Stimulated activated CD4-positive, alpha-beta T cell treated with anti-CD3 and anti-CD28 coated beads, Interleukin-1b, Interleukin-23, amount 100 ng/mL, for 1 hour (primary cell): ENCODE results near the gene MRM2.

Source experiments
- DNase-seq, 2 donors: peaks; one replicate each; pipeline ENCODE4 v3.0.0-alpha.2; 2020; ENCODE audit warnings: low read depth in 2 of 2

The MRM2 gene

DNA sequence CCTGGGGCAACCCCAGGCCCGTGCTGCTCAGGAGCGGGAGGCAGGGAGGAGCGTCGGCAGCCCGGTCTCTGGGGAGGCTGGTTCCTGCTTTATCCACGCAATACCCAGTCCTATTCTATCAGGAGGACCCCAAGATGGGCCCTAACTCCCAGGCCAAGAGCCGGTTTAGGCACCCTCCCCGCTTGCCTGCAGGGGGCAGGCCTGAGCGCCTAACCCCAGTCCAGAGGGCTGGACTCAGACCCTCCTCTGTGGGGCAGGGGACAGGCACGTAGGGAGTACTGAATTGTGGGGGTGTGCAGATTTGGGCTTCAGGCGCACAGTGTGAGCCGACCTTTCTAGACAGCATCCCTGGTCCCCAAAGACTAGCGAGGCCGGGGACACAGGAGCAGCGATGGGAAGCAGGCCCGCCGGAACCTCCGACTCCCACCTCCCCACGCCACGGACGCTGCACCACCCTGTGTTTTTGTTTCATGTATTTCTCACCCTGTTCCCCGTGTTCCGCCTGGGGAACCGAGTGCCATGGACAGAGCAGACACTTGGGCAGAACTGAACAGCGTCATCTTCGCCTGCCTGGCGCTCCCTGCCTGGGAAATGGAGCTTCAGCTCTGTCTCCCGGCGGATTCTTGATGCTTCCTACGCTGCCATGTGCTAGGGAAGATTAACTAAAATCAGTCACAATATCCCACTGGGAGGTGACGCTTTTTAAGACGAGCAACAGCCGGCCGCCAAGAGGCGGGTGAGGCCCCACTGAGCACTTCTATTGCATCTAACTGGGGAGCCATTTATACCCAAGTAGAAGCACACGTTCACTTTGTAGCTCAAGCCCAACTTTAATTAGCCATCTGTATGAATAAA lies 5.4 kb upstream of the MRM2 start:
- DNase-seq = no peak

DNA sequence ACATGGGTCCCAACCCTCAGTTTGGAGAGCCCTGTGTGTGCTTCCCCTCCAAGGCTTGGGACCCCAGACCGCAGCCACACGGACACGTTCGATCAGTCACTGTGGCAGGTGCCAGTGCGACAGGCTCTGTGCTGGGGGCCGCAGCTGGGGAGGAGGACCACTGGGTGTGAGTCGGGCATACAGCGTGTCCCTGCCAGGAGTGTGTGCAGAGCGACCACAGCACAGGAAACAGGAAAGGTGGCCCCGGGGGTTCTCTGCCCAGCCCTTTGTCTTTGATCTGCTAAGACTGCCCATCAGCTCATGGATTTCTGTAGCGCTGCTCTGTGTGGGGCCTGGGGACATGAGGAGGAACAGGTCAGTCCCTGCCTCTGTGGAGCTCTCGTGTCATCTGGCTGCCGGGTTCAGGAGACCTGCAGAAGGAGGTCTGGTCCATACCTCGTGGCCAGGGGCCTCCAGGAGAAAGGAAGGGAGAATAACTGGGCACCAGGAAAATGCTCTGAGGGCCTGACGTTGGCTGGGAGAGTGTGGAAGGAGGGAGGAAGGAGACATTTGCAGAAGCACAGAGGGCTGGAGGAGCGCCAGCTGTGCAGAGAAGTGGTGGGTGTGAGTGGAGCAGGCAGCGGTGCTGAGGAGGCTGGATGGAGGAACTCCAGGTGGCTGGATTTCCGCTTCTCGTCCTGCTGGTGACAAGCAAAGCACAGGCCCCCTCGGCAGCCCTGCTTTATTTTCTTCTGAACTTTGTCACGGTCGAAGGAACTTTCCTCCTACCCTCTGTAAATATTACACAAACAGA lies 4.1 kb upstream of the MRM2 start:
- no peak for DNase-seq

DNA sequence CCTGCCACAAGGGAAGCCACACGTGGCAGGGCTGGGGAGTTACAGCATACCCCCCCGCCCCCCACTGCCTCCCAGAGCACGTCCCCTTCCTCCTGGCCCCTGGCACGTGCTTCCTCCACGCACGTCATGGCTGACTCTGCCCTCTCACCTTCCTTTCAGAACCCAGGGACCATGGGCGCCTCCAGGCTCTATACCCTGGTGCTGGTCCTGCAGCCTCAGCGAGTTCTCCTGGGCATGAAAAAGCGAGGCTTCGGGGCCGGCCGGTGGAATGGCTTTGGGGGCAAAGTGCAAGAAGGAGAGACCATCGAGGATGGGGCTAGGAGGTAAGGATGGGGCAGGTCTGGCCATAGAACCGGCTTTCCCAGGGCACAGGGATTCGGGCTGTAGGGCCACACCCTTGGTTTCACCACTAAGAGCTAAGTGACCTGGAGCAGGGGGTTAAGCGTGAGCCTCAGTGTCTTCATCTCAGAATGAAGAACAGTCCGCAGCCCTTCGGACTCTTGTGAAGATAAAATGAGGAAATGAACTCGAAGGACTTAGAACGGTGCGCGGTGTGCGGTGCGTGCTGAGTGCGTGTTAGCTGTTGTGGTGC lies 2.5 kb upstream of the MRM2 start:
- no peak for DNase-seq

DNA sequence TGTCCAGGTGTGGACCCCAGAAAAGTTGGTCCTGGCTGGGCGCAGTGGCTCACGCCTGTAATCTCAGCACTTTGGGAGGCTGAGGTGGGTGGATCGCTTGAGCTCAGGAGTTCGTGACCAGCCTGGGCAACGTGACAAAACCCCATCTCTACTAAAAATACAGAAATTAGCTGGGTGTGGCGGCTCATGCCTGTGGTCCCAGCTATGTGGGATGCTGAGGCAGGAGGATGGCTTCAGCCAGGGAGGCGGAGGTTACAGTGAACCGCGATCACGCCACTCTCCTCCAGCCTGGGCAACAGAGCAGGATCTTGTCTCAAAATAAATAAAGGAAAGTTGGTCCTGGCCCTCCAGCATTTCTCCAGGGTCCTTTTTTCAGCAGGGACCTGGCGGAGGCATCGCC lies 1.5 kb upstream of the MRM2 start:
- DNase-seq = no peak

DNA sequence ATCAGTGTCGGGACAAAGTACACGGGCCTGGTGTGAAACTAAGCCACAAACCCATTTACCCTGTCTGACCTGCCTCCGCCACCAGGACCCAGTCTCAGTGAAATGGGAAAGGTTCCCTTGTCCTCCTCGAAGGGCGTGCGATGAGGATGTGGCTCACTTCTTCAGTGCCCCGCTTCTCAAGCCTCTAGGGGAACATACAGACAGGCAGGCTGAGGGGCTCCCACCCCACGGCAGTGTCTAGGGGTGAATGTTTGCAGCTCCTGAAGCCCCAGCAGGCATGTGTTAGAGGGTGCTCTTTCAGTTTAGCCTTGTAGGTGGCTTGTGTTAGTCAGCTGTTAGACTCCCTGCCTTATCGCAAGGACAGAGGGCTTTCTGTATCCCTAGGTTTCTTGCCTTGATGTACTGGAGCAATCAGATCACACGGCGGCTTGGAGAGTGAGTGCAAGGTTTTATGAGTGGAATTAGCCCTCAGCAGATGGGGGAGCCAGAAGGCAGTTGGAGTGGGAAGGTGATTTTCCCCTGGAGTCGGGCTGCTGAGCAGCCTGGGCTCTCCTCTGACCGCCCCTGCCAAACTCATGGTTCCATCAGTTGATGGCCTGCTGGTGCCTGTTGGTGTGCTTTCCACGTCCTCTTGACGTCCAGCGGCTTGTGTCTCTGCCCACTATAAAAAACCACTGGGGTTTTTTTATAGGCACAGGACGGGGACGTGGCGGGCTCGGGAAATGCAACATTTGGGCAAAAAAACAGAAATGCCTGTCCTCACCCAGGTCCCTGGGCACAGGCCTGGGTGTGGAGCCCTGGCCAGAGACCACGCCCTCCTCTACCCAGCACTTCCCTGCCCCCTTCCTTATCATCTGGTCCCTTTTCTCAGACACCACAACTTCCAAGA lies 780 bp upstream of the MRM2 start:
- no peak for DNase-seq

DNA sequence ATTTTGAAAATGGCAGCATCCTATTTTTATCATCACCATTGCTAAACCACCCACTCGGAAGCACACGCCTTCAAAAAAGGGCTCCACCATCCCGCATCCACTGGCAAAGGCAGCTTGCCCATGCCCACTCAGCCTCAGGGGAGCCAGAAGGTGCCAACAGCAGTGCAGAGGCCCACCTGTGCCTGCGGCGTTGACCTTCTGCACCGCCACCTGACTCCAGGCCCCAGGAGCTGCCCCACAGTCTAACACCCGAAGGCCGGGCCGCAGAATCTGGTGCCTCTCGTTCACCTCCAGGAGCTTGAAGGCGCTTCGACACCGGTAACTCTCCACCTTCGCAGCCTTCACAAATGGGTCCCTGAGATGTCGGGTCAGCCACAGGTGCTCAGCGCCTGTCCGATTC lies 2.8 kb downstream of the MRM2 start:
- DNase-seq = no peak

DNA sequence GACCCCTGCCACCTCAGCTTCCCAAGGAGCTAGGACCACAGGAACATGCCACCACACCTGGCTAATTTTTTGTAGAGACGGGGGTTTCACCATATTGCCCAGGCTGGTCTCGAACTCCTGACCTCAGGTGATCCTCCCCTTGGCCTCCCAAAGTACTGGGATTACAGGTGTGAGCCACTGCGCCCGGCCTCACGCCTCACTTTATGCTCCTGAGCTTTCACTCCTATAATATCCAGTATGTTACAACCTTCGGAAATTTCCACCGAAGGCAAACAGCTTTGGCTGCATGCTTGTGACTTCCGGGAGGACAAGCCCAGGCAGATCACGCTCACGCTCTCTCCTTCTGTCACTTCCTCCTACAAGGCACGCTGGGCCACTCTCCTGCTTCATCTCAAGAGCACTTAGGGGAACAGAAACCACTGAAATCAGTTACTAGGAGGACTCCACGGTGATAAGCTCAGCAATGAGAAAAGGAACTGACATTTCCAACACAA lies 4.8 kb downstream of the MRM2 start:
- no peak for DNase-seq

DNA sequence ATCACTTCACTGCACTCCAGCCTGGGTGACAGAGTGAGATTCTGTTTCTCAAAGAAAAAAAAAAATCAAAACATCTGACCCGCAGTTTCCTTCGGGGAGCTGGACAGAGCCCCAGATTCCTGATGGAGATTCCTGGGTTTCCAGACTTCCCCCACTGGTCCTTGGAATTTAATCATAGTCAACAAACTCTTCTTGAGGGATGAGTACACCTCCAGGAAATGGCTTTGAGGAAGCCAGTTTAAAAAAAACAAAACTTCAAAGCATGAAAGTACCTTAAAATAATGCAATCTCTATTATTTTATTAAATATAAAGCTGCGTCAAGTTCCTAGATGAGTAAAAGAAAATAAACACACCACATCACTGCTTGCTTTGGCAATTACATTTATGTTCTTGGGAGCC lies 8.1 kb downstream of the MRM2 start:
- no peak for DNase-seq

DNA sequence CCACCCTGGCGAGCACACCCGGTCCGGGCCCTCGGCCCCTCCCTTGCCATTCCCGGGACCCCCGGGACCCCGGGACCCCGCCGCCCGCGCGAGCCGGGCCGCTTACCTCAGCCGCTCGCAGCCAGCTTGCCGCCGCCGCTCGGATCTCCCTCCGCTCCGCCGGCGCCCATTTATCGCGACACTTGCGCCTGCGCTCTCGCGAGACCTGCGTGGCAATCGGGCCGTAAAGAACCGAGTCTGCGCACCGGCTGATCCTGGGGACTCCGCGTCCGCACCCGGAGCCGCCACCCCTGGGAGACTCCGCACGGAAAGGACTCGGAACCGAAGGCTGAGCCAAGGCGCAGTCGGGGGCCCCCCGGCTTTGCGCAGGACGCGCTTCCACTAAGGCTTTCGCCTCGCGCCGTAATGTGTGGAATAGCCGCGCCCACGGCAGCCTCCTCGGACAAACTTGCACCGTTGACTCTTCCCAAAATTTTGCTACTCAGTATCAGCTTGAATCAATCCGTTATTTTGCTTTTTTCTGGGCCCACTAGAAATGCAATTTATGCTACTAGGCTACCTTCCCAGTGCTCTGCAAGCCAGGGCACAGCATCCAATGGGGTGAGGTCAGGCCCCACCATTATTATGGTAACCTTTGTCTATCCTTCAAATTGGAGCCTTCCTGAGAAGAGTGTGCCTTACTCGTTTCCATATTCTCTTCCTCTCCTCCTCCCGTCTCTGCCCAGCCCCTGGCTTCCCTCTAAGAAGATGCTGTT lies 9.1 kb downstream of the MRM2 start, which contains the start of gene MAD1L1:
Gene MAD1L1 (minus strand): TSS at position 180 of the 755 bp plus-strand sequence. CDS start 2,812 bp downstream, outside the sequence.
- peak; percentile 74 to 75 for DNase-seq

DNA sequence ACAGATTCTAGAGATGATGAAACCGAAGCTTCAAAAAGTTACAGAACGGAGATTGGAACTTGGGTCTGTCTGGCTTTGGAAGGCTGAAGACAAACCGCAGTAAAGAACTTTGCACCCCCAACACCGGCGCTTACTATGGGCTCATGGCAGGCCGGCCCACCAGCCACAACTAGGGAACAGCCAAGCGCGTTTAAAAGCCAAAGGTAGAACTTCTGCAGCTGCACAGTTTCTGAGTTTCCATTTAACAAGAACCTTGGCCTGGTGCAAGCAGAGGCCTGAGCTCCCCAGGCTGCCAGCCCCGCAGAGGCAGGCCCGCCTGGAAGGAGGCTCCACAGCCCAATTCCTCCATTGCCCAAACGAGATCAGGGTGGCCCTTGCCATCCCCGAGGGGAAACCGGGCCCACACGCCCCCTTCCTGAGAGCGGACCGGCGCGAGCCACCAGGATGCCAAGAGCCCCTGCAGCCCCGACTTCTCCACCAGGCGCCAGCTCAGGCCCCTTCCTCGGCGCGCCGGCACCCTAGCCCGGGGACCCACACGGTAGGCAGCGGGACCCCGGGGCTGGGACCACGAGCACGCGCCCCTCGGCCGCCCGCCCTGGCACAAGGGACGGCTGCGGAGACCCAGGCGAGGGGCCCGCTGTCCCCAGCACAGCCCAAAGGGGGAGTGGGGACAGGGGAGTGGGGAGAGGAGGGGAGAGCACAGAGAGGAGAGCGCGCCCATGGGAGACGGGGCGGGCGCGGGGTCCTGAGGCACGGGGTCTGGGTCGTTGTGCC lies 9.8 kb downstream of the MRM2 start:
- no peak for DNase-seq

DNA sequence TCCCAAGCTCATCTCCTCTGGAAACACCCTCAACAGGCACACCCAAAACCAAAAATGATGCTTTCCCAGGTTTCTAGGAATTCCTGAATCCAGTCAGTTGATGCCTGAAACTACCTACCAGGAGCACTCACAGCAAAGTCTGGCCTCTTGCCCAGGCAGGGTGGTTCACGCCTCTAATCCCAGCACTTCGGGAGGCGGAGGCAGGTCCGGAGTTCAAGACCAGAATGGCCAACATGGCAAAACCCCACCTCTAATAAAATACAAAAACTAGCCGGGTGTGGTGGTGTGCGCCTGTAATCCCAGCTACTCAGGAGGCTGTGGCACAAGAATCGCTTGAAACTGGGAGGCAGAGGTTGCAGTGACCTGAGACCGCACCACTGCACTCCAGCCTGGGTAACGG lies 11.1 kb downstream of the MRM2 start:
- no peak for DNase-seq

DNA sequence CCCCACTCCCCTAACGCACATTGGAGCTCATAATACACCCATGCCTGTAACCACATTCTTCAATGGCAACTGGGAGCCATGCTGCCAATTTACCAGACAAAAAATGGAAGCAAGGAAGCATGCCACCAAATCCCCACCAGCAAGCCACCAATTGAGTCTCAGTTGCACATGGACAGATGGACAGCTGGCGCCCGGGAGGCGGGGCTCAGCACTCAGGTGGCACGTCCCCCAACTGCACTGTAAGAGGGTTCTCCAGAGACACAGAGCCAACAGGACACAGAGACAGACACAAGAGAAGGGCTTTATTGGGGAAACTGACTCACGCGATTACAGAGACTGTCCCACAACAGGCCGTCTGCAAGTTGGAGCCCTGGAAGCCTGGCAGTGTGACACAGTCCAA lies 11.8 kb downstream of the MRM2 start:
- DNase-seq = no peak

DNA sequence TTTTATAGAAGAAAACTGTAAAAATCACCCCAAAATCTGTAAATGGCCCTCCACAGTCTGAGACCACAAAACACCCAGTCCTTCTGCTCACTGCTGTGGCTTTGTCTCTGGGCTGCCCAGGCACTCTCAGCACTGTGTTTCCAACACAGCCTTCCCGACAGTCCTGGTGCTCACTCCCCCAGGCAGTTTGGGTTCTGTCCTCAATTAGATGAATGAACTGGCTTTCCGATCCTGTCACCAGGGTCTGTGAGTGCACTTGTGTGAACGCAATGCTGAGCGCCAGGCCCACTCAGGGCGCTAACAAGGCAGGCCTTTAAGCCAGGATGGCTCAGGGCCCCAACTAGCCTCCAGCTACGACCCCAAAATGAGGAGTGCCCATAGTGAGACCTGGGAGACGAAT lies 12.5 kb downstream of the MRM2 start:
- DNase-seq = no peak

DNA sequence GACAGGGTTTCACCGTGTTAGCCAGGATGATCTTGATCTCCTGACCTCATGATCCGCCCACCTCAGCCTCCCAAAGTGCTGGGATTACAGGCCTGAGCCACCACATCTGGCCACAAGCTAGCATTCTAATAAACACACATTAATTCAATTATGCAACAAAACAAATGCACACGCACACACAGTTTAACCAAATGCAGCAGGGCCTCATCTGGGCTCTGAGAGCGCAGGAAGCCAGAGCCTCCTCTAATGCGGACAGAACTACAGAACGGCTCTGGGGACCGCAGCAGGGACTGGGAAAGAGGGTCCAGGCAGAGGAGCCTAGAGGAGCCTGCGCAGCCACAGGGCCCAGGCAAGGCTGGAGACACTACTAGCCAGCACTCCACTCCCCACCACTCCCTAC lies 13.1 kb downstream of the MRM2 start:
- DNase-seq = no peak

DNA sequence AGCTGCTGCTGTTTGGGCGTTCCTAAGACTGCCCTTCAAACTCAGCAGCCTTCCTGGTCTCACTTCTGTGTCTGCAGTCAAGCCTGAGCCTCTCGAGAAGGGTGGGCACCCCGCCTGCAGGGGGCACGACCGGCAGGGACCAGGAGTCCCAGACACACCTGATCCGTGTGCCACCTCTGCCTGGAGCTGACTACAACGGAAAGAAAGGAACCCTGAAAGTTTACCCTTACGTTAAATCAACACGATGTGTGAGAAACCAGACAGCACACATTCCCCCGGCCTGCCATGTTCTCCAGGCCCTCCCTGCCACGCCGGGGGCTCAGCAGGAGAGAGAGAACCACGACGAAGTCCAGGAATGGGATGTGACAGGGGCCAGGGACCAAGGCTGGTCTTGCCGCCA lies 14.3 kb downstream of the MRM2 start:
- no peak for DNase-seq

DNA sequence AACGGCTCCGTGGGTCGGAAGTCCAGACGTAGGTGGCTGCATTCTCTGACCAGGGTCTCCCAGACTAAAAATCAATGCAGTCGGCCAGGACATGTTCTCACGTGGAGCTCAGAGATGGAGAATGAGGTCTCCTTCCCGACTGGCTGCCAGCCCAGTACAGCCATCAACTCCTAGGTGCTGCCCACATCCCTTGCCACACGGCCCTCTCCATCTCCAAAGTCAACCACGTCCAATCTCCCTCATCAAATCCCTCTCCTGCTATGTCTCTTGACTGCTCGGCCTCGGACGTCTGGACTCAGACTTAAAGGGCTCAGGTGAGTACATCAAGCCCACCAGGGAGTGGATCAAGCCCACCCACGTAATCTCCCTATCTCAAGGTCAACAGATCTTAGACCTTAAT lies 16.2 kb downstream of the MRM2 start:
- no peak for DNase-seq

DNA sequence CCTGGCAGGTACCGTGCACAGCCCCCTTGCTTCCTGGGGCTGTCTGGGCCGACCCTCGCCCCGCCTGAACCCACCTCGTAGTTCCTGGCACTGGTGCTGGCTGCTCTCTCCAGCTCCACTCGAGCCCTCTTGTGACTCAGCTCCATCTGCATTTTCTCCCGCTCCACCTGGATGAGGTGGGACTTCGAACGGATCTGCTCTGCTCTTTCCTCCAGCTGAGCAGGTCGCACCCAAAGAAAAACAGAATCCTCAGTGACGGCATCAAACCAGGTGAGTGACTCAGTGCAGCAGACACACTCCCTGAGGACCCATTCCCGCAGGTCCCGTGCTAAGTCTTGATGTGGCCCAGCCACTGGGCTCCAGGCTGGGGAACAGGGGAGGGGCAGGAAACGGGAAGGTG lies 16.7 kb downstream of the MRM2 start:
- DNase-seq = no peak

DNA sequence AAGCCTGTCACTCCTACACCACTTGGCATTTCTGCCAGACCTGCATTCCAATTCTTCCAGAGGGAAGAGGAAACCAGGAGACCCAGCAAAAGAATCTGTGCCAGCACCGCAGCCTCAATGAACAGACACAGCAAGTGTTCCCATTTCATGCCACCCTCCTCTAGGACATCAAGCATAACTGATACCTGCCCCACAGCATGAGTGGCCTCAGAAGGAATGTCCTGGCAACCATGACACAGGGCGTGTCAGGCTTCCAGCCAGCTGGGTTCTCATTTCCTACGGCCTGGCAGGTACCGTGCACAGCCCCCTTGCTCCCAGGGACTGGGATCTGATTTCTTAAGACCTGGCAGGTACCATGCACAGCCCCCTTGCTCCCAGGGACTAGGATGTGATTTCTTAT lies 17.1 kb downstream of the MRM2 start:
- no peak for DNase-seq

DNA sequence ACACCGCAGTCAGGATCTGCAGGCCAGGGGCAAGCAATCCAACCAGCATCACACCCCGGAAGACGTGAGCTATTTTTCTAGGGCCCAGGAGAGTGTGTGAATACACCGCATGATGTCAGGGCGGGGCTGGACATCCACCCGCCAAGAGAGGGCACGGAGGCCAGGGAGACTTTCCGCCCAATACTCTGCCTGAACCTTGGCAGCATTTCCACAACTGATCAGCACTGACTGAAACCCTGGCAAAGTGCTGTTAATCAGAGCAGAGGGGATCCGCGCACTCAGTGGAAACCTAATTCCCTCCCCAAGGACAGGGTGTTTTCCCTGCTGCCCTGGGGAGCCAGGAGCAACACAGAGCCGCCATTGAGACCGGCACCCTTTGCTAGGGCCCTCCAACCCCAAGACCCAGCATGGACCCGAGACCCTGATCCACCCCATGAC lies 17.5 kb downstream of the MRM2 start:
- no peak for DNase-seq

DNA sequence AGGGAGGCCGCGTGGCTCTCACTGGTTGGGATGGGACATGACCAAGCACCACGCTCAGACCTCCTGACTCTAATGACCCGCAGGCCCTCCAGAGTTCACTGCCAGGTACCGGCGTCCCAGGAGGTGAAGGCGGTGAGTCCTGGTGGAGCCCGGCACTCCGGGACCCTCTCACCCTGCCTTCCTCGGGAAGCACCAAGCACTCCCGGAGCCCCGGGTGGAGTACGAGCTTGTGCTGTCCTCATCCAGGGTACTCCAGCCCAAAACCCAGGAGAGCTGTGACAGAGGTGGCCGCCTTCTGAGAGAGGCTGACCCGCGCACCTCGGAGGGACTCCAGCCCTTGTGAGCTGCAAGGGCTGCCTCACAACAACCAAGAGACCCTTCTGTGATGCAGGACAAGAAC lies 18.7 kb downstream of the MRM2 start:
- DNase-seq = no peak
